ENCODE data around the gene NGEF. TPM values are rescaled to one million over a fixed set of nuclear protein-coding genes. Genes with fewer than 3 reads are reported as not detected.

The NGEF gene
- total and polyA plus RNA-seq, 8 donors: 3.3 to 7.1 (median 5.4) TPM

DNA sequence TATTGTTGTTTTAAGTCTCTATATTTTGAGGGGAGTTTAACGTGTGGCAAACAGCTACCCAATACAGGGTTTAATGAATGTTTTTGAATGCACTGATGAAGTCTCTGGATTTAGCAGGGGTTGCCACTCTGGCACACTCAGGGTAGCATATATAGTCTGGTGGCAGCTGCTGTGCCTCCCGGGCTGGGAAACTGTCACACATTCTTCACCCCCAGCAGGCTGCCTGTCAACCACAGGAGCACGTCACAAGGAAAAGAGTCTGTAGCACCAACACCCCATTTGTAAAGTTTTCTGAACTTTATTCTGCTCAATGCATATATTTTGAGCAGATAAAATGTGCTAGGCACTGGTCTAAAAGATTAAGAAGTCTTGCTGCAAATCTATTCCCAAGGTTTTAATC is 39.3 kb downstream of the NGEF start:
- FAIRE-seq (no peak), DNase-seq (no peak), ATAC-seq (no peak)
- no peak overlapping the region for H3K27ac ChIP-seq
- H3K4me1 ChIP-seq: no peaks in the 10 kb centered on the region
- TF ChIP-seq CTCF (IDR thresholded peaks at IDR 0.05): no peak
- no peaks in the 10 kb centered on the region for H3K36me3 ChIP-seq
- intact Hi-C loops (cut with DNase I): no loop called here
- no peak overlapping the region for H3K4me3 ChIP-seq
- H3K27me3 ChIP-seq: no peaks in the 10 kb centered on the region
- 77 to 84% methylated on average over 3 of the region's 3 CpGs for WGBS, 2 donors
- H3K9me3 ChIP-seq: no peaks in the 10 kb centered on the region

- no peaks in the 10 kb centered on the region for H3K27me3 ChIP-seq
- DNase-seq (no peak), ATAC-seq (no peak), FAIRE-seq (no peak)
- no peak overlapping the region for H3K4me3 ChIP-seq
- H3K4me1 ChIP-seq: no peaks in the 10 kb centered on the region
- H3K36me3 ChIP-seq: no peaks in the 10 kb centered on the region
- H3K9me3 ChIP-seq: no peaks in the 10 kb centered on the region
- intact Hi-C loops (cut with DNase I): no loop called here
- no peak overlapping the region for H3K27ac ChIP-seq
- TF ChIP-seq CTCF (IDR thresholded peaks at IDR 0.05): no peak
- WGBS, 2 donors: 86 to 89% methylated on average over 10 of the region's 10 CpGs
These were observed 39.9 kb downstream of the NGEF start for GRCh38 chr2:232973011-232973735.

DNA sequence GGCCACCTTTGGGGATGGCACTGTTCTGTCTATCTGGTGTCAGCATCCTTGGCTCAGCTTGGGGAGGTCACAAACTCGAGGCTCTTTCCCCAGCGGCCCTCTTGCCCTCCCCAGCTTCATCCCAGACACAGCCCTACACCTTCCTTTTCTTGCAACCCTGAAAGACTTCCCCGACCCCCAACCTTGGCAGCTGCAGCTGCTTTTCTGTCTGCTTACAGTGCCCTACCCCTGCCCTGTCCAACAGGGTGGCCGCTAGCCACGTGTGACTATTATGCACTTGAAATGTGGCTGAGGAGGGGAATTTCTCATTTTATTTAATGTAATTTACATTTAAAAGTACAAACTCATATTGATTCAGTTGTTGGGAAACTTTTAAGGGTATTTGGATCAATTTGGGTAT is 41.3 kb downstream of the NGEF start:
- H3K27me3 ChIP-seq: no peaks in the 10 kb centered on the region
- H3K27ac ChIP-seq: no peak overlapping the region
- no peaks in the 10 kb centered on the region for H3K9me3 ChIP-seq
- no peaks in the 10 kb centered on the region for H3K36me3 ChIP-seq
- FAIRE-seq (no peak), ATAC-seq (no peak), DNase-seq (peak in 1 of 6 donors; percentile 28)
- TF ChIP-seq CTCF (IDR thresholded peaks at IDR 0.05): no peak
- no peaks in the 10 kb centered on the region for H3K4me1 ChIP-seq
- 66 to 67% methylated on average over 5 of the region's 5 CpGs for WGBS, 2 donors
- no peak overlapping the region for H3K4me3 ChIP-seq
- intact Hi-C loops (cut with DNase I): no loop called here

GRCh38 chr2:232970051-232970450 is 43.0 kb downstream of the NGEF start:
- Histone ChIP-seq H3K9me3 (no peaks in the 10 kb centered on the region), H3K4me3 (no peak overlapping the region), H3K27me3 (no peaks in the 10 kb centered on the region), H3K27ac (no peak overlapping the region), H3K36me3 (no peaks in the 10 kb centered on the region), H3K4me1 (no peaks in the 10 kb centered on the region)
- TF ChIP-seq CTCF (IDR thresholded peaks at IDR 0.05): no peak
- WGBS, 2 donors: 94 to 95% methylated on average over 2 of the region's 2 CpGs
- intact Hi-C loops (cut with DNase I): no loop called here
- ATAC-seq: no peak
- no peak for DNase-seq
- no peak for FAIRE-seq

DNA sequence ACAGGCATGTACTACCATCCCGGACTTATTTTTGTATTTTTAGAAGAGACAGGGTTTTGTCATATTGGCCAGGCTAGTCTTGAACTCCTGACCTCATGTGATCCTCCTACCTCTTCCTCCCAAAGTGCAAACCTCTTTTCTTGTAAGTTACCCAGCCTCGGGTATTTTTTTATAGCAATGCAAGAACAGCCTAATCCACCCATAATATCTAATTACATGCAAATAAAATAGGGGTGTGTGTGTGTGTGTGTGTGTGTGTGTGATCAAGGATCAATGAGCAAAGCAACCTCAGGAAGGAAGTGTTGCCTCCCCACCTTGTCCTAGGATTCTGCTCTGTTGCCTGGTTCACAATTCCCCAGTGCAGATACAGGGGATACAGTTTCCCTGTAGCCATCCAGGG is 45.6 kb downstream of the NGEF start:
- WGBS, 2 donors: 36 to 77% methylated on average over 2 of the region's 2 CpGs
- no peak for TF ChIP-seq CTCF (IDR thresholded peaks at IDR 0.05)
- DNase-seq: no peak
- no peak for FAIRE-seq
- Histone ChIP-seq H3K4me1 (no peaks in the 10 kb centered on the region), H3K4me3 (no peak overlapping the region), H3K27ac (no peak overlapping the region), H3K27me3 (no peaks in the 10 kb centered on the region), H3K36me3 (no peaks in the 10 kb centered on the region), H3K9me3 (no peaks in the 10 kb centered on the region)
- intact Hi-C loops (cut with DNase I): no loop called here
- no peak for ATAC-seq
